ENCODE measurements around the gene CCDC107.
"Not testable (repeated sequence)": the region's sequence is repeated elsewhere in the genome, so short reads cannot be mapped to it uniquely, and the experiment has no call there.

Gene CCDC107, protein sequence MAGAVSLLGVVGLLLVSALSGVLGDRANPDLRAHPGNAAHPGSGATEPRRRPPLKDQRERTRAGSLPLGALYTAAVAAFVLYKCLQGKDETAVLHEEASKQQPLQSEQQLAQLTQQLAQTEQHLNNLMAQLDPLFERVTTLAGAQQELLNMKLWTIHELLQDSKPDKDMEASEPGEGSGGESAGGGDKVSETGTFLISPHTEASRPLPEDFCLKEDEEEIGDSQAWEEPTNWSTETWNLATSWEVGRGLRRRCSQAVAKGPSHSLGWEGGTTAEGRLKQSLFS

GRCh38 chr9:35658137-35658967, at the start of gene CCDC107:
TSS of gene CCDC107 (plus strand) at chr9:35658292. CDS start at chr9:35658380, 88 bp downstream.
- peak; percentile 61 for DNase-seq (ENCODE audit: low read depth)

- DNase-seq (ENCODE audit: low read depth) = no peak
Measured at GRCh38 chr9:35609001-35609819, 48.9 kb upstream of the CCDC107 start.

DNA sequence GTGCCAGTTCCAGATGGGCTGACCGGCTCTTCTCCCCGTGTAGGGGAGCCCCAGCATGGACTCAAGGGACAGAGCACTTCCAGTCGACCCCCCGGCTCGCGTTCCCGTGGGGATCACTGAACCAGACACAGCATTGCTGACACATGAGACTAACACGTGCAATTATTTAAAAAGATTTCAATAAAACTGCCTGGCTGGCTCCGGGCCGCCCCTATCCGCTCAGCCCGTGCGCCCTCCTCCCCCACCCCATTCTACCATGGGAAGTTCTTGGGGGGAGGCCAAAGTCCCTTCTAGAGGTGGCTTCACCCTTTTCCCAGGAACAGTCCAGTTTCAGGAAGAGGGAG, 48.3 kb upstream of the CCDC107 start:
- no peak for DNase-seq (ENCODE audit: low read depth)

DNA sequence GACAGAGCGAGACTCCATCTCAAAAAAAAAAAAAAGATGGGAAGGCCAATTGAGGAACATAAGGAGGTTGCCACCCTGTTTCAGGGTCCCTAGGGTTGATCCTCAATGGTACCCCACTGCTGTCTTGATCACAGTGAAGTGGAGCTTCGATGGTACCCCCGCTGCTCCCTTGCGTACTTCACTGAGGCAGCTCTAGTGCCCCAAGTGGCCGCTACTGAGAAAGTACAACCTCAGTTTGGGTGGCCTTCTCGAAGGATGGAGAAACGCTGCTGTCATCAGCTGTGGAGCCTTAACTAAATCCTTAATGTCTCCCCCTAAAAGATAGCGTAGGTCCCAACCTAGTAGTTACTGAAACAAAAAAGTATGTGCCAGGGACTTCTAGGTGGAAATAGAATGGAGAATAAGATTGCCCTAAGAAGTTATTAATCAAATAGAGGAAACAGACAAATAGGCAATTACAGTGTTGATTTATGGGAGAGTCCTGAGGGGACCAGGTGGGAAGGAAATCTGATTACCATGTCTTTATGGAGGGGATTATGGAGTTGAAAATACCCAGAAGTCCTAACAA, 46.8 kb upstream of the CCDC107 start:
- no peak for DNase-seq (ENCODE audit: low read depth)

DNA sequence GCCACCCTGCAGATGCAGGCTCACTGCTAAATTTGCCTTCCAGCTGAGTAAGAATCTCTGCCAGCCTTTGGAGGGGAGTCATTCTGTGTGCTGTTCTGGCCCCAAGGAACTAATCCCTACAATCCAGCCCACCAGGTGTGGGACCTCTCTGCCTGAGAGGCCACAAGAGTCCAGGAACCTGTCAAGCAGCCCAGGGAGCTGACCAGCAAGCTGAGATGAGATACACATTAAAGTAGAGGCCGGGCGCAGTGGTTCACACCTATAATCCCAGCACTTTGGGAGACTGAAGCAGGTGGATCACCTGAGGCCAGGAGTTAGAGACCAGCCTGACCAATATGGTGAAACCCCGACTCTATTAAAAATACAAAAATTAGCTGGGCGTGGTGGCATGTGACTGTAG, 46.0 kb upstream of the CCDC107 start:
- DNase-seq (ENCODE audit: low read depth) = not testable (repeated sequence)

DNA sequence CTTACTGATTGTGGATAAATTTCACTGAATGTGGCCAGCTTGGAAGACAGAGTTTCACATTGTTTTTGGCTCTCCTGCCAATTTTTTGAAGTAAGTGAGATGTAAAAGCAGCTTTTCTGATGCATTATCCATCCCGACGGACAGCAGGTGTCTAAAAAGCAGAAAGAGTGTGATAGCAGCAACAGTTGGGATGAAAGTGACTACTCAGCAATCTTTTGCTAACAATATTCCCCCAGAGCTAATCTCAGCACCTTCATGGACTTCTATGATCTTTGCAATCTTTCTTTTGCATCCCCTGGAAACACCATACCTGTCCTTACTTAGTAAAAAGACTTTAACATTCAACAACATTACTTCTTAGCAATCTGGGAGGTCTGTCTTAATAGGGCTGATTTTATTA, 45.2 kb upstream of the CCDC107 start:
- no peak for DNase-seq (ENCODE audit: low read depth)

GRCh38 chr9:35615981-35616680, 42.0 kb upstream of the CCDC107 start:
- DNase-seq (ENCODE audit: low read depth) = no peak

DNA sequence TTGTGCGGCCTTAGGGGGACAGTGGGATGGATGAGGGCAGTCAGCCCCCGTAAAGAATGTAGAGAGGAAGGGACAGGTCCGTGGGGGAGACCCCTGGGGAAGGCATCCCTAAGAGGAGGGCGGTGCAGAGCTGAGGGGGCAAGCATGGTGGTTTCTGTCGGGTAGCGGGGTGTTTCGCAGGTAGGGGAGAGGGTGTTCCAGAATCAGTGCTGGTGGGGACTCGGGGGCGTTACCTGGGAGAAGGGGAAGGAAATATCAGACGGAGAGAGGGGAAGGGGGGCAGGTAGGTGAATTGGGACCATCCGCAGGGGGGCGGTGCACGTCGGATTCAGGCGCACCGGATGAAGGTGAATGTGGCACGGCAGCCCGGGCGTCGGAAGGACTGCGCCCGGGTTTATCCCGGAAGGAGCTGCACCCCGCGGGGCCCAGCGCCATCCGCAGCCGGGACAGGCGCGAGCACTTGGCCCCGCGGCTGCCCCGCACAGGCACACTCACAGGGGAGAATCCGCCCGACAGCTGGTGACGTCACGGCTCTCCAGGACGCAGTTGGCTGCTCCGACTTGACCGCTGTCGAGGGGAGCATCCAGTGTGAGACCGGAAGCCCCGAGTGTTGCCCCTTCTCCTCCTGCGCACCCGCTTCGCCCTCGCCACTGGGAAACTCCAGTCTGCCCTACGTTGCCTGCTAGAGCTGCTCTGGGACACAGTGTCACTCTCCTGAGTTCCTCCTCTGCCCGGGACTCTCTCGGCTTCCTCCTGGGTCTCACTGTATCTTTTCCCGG, 41.2 kb upstream of the CCDC107 start:
- peak; percentile 44 for DNase-seq (ENCODE audit: low read depth)

DNA sequence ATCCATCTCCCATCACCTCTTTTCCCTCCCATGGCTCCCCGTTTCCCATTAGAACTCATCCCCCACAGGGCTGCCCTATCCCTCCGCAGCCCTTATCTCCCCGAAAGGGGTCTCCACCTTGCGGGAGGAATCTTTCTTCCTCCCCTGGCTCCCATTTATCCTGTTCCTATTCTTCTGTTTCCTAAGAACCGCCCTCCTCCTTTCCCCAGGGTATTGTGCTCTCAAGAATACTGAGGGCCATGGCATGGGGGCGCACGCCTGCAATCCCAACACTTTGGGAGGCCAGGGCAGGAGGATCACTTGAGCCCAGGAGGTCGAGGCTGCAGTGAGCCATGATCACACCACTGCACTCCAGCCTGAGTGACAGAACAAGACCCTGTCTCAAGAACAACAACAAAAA, 40.5 kb upstream of the CCDC107 start:
- DNase-seq (ENCODE audit: low read depth) = no peak

DNA sequence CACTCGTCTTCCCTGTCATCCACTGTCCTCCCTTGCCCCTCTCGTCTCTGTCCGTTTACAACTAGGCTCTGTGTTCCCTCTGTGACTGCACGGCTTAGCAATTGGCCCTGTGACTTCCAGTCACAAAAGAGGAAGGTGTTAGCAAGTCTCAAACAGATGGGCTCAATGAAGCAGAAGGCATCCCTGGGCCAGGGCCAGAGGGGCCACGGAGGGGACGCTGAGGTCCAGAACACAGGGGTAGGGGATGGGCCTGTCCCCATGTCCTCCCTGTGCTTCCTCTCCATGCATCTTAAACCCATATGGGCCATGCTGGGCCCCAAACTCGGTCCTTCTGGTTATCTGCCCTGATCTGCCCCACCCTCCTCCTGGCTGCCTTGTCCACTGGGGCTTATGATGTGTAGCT, 39.8 kb upstream of the CCDC107 start, which contains the start of gene CD72:
Gene CD72 (minus strand): TSS at position 89 of the 403 bp plus-strand sequence. CDS start 110 bp downstream, outside the sequence.
- DNase-seq (ENCODE audit: low read depth) = no peak

GRCh38 chr9:35618854-35619799, 39.0 kb upstream of the CCDC107 start:
- no peak for DNase-seq (ENCODE audit: low read depth)

GRCh38 chr9:35619800-35620158, 38.3 kb upstream of the CCDC107 start:
- DNase-seq (ENCODE audit: low read depth) = no peak

- no peak for DNase-seq (ENCODE audit: low read depth)
Measured at GRCh38 chr9:35627575-35627974, 30.5 kb upstream of the CCDC107 start.

DNA sequence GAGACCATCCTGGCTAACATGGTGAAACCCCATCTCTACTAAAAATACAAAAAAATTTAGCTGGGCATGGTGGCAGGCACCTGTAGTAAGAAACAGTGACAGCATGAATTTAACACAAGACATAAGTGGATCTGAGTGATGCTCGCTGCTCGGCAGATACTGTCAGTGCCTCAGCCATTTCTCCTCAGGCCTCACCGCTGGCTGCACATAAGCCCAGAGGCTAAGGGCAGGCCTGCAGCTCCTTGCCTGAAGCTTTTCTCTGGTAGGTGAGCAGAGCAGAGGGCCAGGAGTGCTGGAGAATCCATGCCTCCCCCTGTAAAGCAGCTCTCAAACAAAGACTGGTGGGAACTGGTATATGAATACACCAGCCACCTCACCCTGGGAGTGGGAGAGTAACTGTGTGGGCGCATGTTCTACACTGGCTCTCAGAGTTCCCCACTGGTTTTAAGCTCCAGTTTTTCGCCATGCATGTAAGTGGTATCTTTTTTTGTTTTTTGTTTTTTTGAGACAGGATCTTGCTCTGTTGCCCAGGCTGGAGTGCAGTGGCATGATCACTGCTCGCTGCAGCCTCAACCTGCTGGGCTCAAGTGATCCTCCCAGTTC, 29.6 kb upstream of the CCDC107 start:
- no peak for DNase-seq (ENCODE audit: low read depth)

DNA sequence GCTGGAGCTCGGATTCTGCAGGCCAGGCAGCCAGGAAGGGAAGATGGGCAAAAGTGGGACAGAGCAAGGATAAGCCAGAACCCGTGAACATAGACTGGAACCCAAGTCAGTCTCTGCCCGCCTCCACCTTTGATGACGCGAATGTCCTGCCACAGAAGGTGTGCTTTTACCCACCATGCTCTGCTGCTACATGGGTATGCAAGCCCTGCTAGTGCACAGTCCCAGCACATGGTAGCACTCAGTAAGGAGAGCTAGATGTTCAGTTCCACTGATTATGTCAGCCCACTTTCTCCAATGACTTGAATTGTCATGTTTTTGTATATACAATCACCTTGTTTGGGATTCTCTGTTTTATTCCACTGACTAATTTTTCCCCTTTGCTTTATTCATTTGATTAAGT, 28.5 kb upstream of the CCDC107 start:
- no peak for DNase-seq (ENCODE audit: low read depth)

- DNase-seq (ENCODE audit: low read depth) = no peak
Measured at GRCh38 chr9:35635730-35636129, 22.4 kb upstream of the CCDC107 start.

DNA sequence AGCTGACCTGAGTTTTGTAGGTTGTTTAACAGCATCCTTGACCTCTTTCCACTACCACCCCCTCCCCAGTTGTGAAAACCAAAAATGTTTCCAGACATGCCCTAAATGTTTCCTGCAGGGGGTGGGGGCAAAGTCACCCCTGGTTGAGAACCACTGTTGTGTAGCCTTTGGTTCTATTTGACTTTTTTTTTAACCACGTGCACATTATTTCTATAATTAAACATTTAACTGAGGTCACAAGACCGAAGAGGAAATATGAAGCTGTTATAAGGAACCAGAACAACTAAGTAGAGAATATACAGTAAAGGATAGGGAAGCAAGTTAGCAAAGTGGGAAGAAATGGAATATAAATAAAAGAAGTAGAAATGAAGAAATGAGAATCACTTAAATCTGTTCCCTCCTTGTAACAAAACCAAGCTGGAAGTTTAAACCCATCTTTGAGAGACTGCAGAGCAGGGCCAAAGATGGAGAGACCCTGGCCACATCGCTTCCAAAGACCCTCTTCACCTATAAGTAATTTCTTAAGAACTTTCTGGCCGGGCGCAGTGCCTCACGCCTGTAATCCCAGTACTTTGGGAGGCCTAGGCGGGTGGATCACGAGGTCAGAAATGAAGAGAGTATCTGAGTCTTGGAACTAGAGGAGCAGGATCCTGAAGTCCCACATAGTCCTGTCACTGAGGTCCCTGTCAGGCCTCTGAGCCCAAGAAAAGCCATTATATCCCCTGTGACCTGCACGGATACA, 21.8 kb upstream of the CCDC107 start:
- DNase-seq (ENCODE audit: low read depth) = no peak

DNA sequence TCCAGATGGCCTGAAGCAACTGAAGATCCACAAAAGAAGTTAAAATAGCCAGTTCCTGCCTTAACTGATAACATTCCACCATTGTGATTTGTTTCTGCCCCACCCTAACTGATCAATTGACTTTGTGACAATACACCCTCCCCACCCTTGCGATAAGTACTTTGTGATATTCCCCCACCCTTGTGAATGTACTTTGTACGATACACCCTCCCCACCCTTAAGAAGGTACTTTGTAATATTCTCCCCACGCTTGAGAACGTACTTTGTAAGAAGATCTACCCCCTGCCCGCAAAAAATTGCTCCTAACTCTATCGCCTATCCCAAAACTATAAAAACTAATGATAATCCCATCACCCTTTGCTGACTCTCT, 21.2 kb upstream of the CCDC107 start:
- not testable (repeated sequence) for DNase-seq (ENCODE audit: low read depth)
